Smooth muscle cell (in vitro differentiated cells): ENCODE results near the gene POLR2B. TPM values are rescaled to one million over a fixed set of nuclear protein-coding genes. Genes with fewer than 3 reads are reported as not detected.

Experiments
- DNase-seq: peaks from one replicate; lab custom pipeline; 2025; ENCODE audit not compliant: unreplicated experiment; lab: John Stamatoyannopoulos, UW
- H2AFZ ChIP-seq: fragments of 200-600 bp; sonication (generic); 2 replicates; pipeline ENCODE4 v1.6.0; 2016; ENCODE audit warnings: antibody characterized with exemption, low read depth, mild to moderate bottlenecking
- H3F3A ChIP-seq: fragments of 200-600 bp; sonication (generic); 2 replicates; pipeline ENCODE4 v1.6.0; 2017; ENCODE audit warnings: antibody characterized with exemption, low read depth
- H3K27ac ChIP-seq: fragments of 200-600 bp; sonication (generic); 2 replicates; pipeline ENCODE4 v1.5.1; 2016; ENCODE audit warnings: low read depth, mild to moderate bottlenecking
- H3K27me3 ChIP-seq: fragments of 200-600 bp; sonication (generic); 2 replicates; pipeline ENCODE4 v1.6.1; 2016; ENCODE audit warnings: low read depth, mild to moderate bottlenecking
- H3K36me3 ChIP-seq: fragments of 200-600 bp; sonication (generic); 2 replicates; pipeline ENCODE4 v1.5.1; 2016; ENCODE audit warnings: low read depth
- H3K4me1 ChIP-seq: fragments of 200-600 bp; sonication (generic); 2 replicates; pipeline ENCODE4 v1.5.1; 2016; ENCODE audit warnings: low read depth
- H3K4me2 ChIP-seq: fragments of 200-600 bp; sonication (generic); 2 replicates; pipeline ENCODE4 v1.6.0; 2016; ENCODE audit warnings: mild to moderate bottlenecking
- H3K4me3 ChIP-seq: fragments of 200-600 bp; sonication (generic); 2 replicates; pipeline ENCODE4 v1.5.1; 2016; ENCODE audit warnings: mild to moderate bottlenecking
- H3K79me2 ChIP-seq: fragments of 200-600 bp; sonication (generic); 2 replicates; pipeline ENCODE4 v1.6.0; 2016; ENCODE audit warnings: low read depth, mild to moderate bottlenecking
- H3K9ac ChIP-seq: fragments of 200-600 bp; sonication (generic); 2 replicates; pipeline ENCODE4 v1.6.0; 2016; ENCODE audit warnings: low read depth
- H3K9me3 ChIP-seq: fragments of 200-600 bp; sonication (generic); replicated peaks from 2 replicates; pipeline ENCODE4 v1.5.1; 2016; ENCODE audit warnings: low read depth
- H4K20me1 ChIP-seq: fragments of 200-600 bp; sonication (generic); 2 replicates; pipeline ENCODE4 v1.6.0; 2016; ENCODE audit warnings: low read depth
- CTCF ChIP-seq: fragments of 200-600 bp; sonication (generic); IDR thresholded peaks from 2 replicates; pipeline ENCODE4 v1.5.1; 2017; ENCODE audit warnings: borderline replicate concordance, mild to moderate bottlenecking, antibody characterized with exemption; ENCODE audit not compliant: insufficient read depth, poor library complexity, severe bottlenecking
- WGBS: methylation state at CpG from one replicate; pipeline ENCODE4 v1.1.7; 2016; ENCODE audit warnings: low lambda C conversion rate; 5-methylcytosine and 5-hydroxymethylcytosine counted together
- polyA plus RNA-seq: library from polyadenylated mRNA; unstranded; fragments of >200 nt; fragmentation: Nextera tagmentation; extraction: Ambion mirVana; gene quantifications from 2 replicates; pipeline ENCODE4 v1.2.1, GENCODE V29; 2016
- small RNA-seq: library from RNA; depleted of rRNA; stranded (forward); fragments of <200 nt; gene quantifications from one replicate; pipeline ENCODE3, GENCODE V24; 2014
- total RNA-seq: library from RNA; depleted of rRNA; stranded (reverse); fragments of >200 nt; gene quantifications from 2 replicates; pipeline ENCODE4 v1.2.3, GENCODE V29; 2014

The POLR2B gene
- total and polyA plus RNA-seq, 2 experiments from 2014 or later = 39.7 to 111 TPM

GRCh38 chr4:57076646-57077045 is 98.0 kb downstream of the POLR2B start:
- peaks cover 25% of the 10 kb centered on the region for H3K4me1 ChIP-seq
- no peak overlapping the region for H2AFZ ChIP-seq
- H3K27me3 ChIP-seq = no peaks in the 10 kb centered on the region
- no peaks in the 10 kb centered on the region for H3K9me3 ChIP-seq
- peaks cover 57% of the 10 kb centered on the region for H3K79me2 ChIP-seq
- H3K4me2 ChIP-seq = no peak overlapping the region
- H4K20me1 ChIP-seq = no peaks in the 10 kb centered on the region
- no peak overlapping the region for H3K9ac ChIP-seq
- no peak for TF ChIP-seq CTCF
- no peak overlapping the region for H3K4me3 ChIP-seq
- DNase-seq = no peak
- no peaks in the 10 kb centered on the region for H3K36me3 ChIP-seq
- peak overlapping the region; percentile 81 for H3K27ac ChIP-seq
- peaks cover 34% of the 10 kb centered on the region for H3F3A ChIP-seq
- 79% methylated on average over 4 of the region's 4 CpGs for WGBS

- Histone ChIP-seq H4K20me1 (no peaks in the 10 kb centered on the region), H3F3A (peaks cover 38% of the 10 kb centered on the region), H3K27ac (peak overlapping the region; percentile 95), H3K4me1 (peaks cover 31% of the 10 kb centered on the region), H2AFZ (no peak overlapping the region), H3K9me3 (no peaks in the 10 kb centered on the region), H3K4me2 (peak overlapping the region; percentile 73), H3K36me3 (no peaks in the 10 kb centered on the region), H3K9ac (peak overlapping the region; percentile 67), H3K79me2 (peaks cover 46% of the 10 kb centered on the region), H3K4me3 (no peak overlapping the region), H3K27me3 (no peaks in the 10 kb centered on the region)
- DNase-seq = no peak
- WGBS = 74% methylated on average over 14 of the region's 14 CpGs
- TF ChIP-seq CTCF = no peak
Measured at GRCh38 chr4:57077550-57078343, 99.1 kb downstream of the POLR2B start.

GRCh38 chr4:57078685-57079521 is 100.2 kb downstream of the POLR2B start:
- TF ChIP-seq CTCF = no peak
- WGBS = 10% methylated on average over 10 of the region's 10 CpGs
- Histone ChIP-seq H3K9ac (peak overlapping the region; percentile 67), H3K4me3 (peak overlapping the region; percentile 30), H3K79me2 (peaks cover 50% of the 10 kb centered on the region), H2AFZ (no peak overlapping the region), H3K27me3 (no peaks in the 10 kb centered on the region), H4K20me1 (no peaks in the 10 kb centered on the region), H3K27ac (peak overlapping the region; percentile 95), H3K4me2 (peak overlapping the region; percentile 73), H3K4me1 (peaks cover 37% of the 10 kb centered on the region), H3K9me3 (no peaks in the 10 kb centered on the region), H3K36me3 (no peaks in the 10 kb centered on the region), H3F3A (peaks cover 50% of the 10 kb centered on the region)
- no peak for DNase-seq

Small RNAs within 50 kb of the gene (small RNA-seq; reads per million reads assigned to genes)
- gene RNU6-998P = not detected

Other genes starting within 250 kb of the POLR2B start
- not detected in 2 replicates for gene SPINK2, start 157.2 kb upstream of the POLR2B start, total RNA-seq
- not detected in 2 replicates for gene SPINK2, start 157.2 kb upstream of the POLR2B start, polyA plus RNA-seq
- 53.8 and 61.0 TPM in 2 replicates for gene REST, start 71.0 kb upstream of the POLR2B start, total RNA-seq
- 58.5 and 70.9 TPM in 2 replicates for gene REST, start 71.0 kb upstream of the POLR2B start, polyA plus RNA-seq
- 11.7 and 13.1 TPM in 2 replicates for gene NOA1, start 1.3 kb upstream of the POLR2B start, total RNA-seq
- gene NOA1, start 1.3 kb upstream of the POLR2B start, polyA plus RNA-seq = 7.0 and 8.4 TPM in 2 replicates
- 998 and 1,065 TPM in 2 replicates for gene IGFBP7, start 131.5 kb downstream of the POLR2B start, total RNA-seq
- gene IGFBP7, start 131.5 kb downstream of the POLR2B start, polyA plus RNA-seq = 1,105 and 1,684 TPM in 2 replicates